KMS-11 (cell line): ENCODE measurements around the gene CRMP1.

Experiments used
- H2AFZ ChIP-seq: fragments of 200-600 bp; sonication (generic); 2 replicates; pipeline ENCODE4 v1.6.1; 2016; ENCODE audit warnings: antibody characterized with exemption, mixed run types, low read depth
- H3K27ac ChIP-seq: fragments of 200-600 bp; sonication (generic); 2 replicates; pipeline ENCODE4 v1.6.1; 2016; ENCODE audit warnings: mild to moderate bottlenecking, mixed run types
- H3K27me3 ChIP-seq: fragments of 200-600 bp; sonication (generic); 2 replicates; pipeline ENCODE4 v1.6.1; 2017; ENCODE audit warnings: mild to moderate bottlenecking, low read depth, mixed run types, moderate library complexity; ENCODE audit not compliant: insufficient read depth
- H3K36me3 ChIP-seq: fragments of 200-600 bp; sonication (generic); 2 replicates; pipeline ENCODE4 v1.6.1; 2017; ENCODE audit warnings: mild to moderate bottlenecking, mixed run types; ENCODE audit not compliant: insufficient read depth
- H3K4me1 ChIP-seq: fragments of 200-600 bp; sonication (generic); 2 replicates; pipeline ENCODE4 v1.6.1; 2016; ENCODE audit warnings: mild to moderate bottlenecking, low read depth, mixed run types; ENCODE audit not compliant: poor library complexity, severe bottlenecking
- H3K4me2 ChIP-seq: fragments of 200-600 bp; sonication (generic); 2 replicates; pipeline ENCODE4 v1.7.0; 2016; ENCODE audit warnings: mild to moderate bottlenecking, mixed run types
- H3K4me3 ChIP-seq: fragments of 200-600 bp; sonication (generic); IDR thresholded peaks from 2 replicates; pipeline ENCODE4 v1.6.1; 2017; ENCODE audit warnings: low read depth, low read length, mixed read lengths; ENCODE audit not compliant: insufficient read depth
- H3K79me2 ChIP-seq: fragments of 200-600 bp; sonication (generic); 2 replicates; pipeline ENCODE4 v1.6.1; 2016; ENCODE audit warnings: low read depth, mixed run types; ENCODE audit not compliant: insufficient read depth
- H3K9ac ChIP-seq: fragments of 200-600 bp; sonication (generic); 2 replicates; pipeline ENCODE4 v1.6.1; 2016; ENCODE audit warnings: mild to moderate bottlenecking, mixed run types
- H4K20me1 ChIP-seq: fragments of 200-600 bp; sonication (generic); 2 replicates; pipeline ENCODE4 v1.6.1; 2016; ENCODE audit warnings: mild to moderate bottlenecking, mixed run types; ENCODE audit not compliant: insufficient read depth
- TF ChIP-seq, protein P1 (sequence below): fragments of 200-600 bp; sonication (generic); conservative IDR thresholded peaks from 2 replicates; pipeline ENCODE4 v1.6.1; 2017; ENCODE audit warnings: low read depth, mild to moderate bottlenecking, antibody characterized with exemption, low read length, moderate library complexity, mixed read lengths

CRMP1 gene

GRCh38 chr4:5922556-5922955, 29.7 kb upstream of the CRMP1 start:
- no peaks in the 10 kb centered on the region for H3K4me1 ChIP-seq
- no peak overlapping the region for H3K27ac ChIP-seq
- no peaks in the 10 kb centered on the region for H3K79me2 ChIP-seq
- no peak overlapping the region for H3K4me3 ChIP-seq
- H3K9ac ChIP-seq: no peak overlapping the region
- H3K27me3 ChIP-seq: no peaks in the 10 kb centered on the region
- no peak overlapping the region for H2AFZ ChIP-seq
- no peaks in the 10 kb centered on the region for H4K20me1 ChIP-seq
- H3K4me2 ChIP-seq: no peak overlapping the region
- TF ChIP-seq, protein P1, sequence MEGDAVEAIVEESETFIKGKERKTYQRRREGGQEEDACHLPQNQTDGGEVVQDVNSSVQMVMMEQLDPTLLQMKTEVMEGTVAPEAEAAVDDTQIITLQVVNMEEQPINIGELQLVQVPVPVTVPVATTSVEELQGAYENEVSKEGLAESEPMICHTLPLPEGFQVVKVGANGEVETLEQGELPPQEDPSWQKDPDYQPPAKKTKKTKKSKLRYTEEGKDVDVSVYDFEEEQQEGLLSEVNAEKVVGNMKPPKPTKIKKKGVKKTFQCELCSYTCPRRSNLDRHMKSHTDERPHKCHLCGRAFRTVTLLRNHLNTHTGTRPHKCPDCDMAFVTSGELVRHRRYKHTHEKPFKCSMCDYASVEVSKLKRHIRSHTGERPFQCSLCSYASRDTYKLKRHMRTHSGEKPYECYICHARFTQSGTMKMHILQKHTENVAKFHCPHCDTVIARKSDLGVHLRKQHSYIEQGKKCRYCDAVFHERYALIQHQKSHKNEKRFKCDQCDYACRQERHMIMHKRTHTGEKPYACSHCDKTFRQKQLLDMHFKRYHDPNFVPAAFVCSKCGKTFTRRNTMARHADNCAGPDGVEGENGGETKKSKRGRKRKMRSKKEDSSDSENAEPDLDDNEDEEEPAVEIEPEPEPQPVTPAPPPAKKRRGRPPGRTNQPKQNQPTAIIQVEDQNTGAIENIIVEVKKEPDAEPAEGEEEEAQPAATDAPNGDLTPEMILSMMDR: no peak
- no peaks in the 10 kb centered on the region for H3K36me3 ChIP-seq

DNA sequence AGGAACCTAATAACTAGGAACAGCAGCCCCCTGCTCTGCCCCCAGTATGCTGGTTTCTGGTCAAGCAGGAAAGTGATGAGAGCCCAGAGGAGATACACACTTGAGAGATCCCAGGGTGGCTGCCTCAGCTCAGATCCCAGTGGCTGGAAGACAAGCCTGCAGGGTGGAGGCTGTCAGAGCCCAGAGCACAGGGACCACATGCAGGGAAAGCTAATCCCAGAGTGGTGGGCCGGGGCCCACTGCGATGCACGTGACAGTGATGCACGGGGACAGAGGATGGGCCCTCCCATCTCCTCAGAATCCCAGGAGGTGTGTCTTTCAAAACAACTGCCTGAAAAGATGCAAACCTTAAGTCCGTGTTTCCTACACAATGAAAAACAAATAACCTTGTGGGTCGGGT, 29.1 kb upstream of the CRMP1 start:
- H3K27me3 ChIP-seq: no peaks in the 10 kb centered on the region
- no peaks in the 10 kb centered on the region for H4K20me1 ChIP-seq
- no peak overlapping the region for H2AFZ ChIP-seq
- H3K4me1 ChIP-seq: no peaks in the 10 kb centered on the region
- H3K4me3 ChIP-seq: no peak overlapping the region
- no peak overlapping the region for H3K27ac ChIP-seq
- no peaks in the 10 kb centered on the region for H3K36me3 ChIP-seq
- TF ChIP-seq, protein P1: no peak
- no peak overlapping the region for H3K4me2 ChIP-seq
- no peak overlapping the region for H3K9ac ChIP-seq
- H3K79me2 ChIP-seq: no peaks in the 10 kb centered on the region

DNA sequence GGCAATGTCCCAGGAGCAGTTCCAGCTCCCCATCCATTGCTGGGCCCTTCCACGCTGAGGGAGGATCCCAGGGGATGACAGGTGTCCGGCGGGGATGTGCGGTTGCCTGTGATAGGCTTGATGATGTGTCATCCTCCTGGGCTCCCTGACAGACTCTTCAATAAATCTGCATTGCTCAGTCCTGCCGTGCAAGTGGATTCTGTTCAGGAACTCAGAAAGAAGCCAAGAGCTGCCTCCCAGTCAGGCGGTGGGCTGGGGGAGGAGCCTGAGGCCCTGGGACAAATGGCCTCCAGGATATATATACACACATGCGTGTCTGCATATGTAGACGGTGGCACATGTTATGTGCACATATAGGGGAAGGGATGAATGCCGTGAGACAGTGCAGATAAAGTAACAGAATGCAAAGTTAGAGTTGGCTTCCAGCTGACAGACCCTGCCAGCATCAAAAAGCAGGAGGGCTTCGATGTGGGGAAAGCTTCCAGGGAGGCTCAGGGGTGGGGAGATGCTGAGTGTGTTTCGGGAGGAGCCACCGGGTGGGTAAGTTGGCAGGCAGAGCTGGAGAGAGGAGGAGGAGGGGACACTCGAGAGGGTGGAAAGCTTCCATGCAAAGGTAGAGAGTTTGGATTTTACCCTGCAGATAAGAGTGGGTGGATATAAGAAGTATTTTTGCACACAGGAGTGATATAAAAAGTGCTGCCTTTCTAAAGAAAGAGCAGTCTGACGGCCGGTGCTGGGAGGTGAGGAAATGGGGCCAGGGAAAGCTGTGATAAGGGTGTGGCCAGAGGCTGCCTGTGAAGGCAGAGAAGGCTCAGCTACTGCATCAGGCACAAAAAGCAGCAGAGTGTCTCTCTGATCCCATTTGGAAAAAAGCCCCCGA, 28.5 kb upstream of the CRMP1 start:
- H4K20me1 ChIP-seq: no peaks in the 10 kb centered on the region
- no peak overlapping the region for H3K4me3 ChIP-seq
- TF ChIP-seq, protein P1: no peak
- no peaks in the 10 kb centered on the region for H3K4me1 ChIP-seq
- H3K27me3 ChIP-seq: no peaks in the 10 kb centered on the region
- no peaks in the 10 kb centered on the region for H3K36me3 ChIP-seq
- no peaks in the 10 kb centered on the region for H3K79me2 ChIP-seq
- no peak overlapping the region for H3K9ac ChIP-seq
- no peak overlapping the region for H3K4me2 ChIP-seq
- no peak overlapping the region for H3K27ac ChIP-seq
- no peak overlapping the region for H2AFZ ChIP-seq

- Histone ChIP-seq H3K4me3 (no peak overlapping the region), H3K79me2 (no peaks in the 10 kb centered on the region), H3K27ac (no peak overlapping the region), H3K36me3 (no peaks in the 10 kb centered on the region), H3K9ac (no peak overlapping the region), H3K4me2 (no peak overlapping the region), H2AFZ (no peak overlapping the region), H4K20me1 (no peaks in the 10 kb centered on the region), H3K27me3 (no peaks in the 10 kb centered on the region), H3K4me1 (no peaks in the 10 kb centered on the region)
- TF ChIP-seq, protein P1: no peak
Measured at GRCh38 chr4:5919571-5919970, 26.7 kb upstream of the CRMP1 start.
